Measurements from ENCODE around the gene ATP8B1. TPM values are rescaled to one million over a fixed set of nuclear protein-coding genes. Genes with fewer than 3 reads are reported as not detected.

Gene ATP8B1
- total and polyA plus RNA-seq, 2 donors (not counting 3 experiments of a cell fraction or from before 2014, with no cell fraction given): 49.3 to 100 TPM

DNA sequence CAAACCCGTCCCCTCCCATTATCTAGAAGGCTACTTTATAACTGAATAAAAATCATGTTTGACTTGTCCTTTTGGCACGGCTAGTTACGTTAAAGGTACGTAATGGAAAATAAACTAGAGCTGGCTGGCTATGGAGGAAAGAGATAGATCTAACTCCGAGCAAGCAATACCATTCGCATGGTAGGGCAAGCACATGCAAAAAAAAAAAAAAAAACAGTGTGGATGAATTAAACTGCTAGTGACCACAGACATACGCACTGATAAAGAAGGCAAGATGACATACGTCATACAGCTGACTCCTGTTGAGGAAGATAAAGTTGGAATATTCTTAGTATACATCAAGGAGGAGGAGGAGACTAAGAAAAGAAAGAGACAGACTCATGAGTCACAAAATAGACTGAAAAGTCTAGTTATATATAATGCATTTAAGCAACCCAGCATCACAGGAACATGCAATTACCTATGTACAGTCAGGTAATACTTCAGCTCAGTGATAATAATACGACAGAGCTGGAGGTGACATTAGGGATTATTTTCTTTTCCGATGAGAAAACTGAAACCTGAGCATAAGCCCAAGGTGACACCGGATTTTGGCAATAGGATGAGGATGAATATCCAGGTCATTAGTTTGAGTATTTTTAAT is 143.5 kb downstream of the ATP8B1 start:
- Histone ChIP-seq H3K4me2 (ENCODE audit: insufficient read depth, low read length) (no peak overlapping the region), H3K27me3 (ENCODE audit: control insufficient read depth in 2 of 2, insufficient read depth in 2 of 2, low read length in 2 of 2) (no peaks in the 10 kb centered on the region), H3K4me3 (replicated peaks in 1 of 3; ENCODE audit: insufficient read depth in 1 of 3, low read depth in 1 of 3, low read length in 3 of 3) (no peak overlapping the region), H3K9ac (replicated peaks; ENCODE audit: extremely low read depth, insufficient read depth, low read length) (no peak overlapping the region), H3K27ac (ENCODE audit: insufficient read depth, low read depth, low read length) (no peak overlapping the region), H4K20me1 (replicated peaks; ENCODE audit: control insufficient read depth, extremely low read depth, insufficient read depth, low read length) (no peaks in the 10 kb centered on the region), H3K9me1 (replicated peaks; ENCODE audit: control insufficient read depth, extremely low read depth, insufficient read depth, low read length) (no peaks in the 10 kb centered on the region), H3K79me2 (ENCODE audit: control insufficient read depth, insufficient read depth, low read length) (peaks cover 10% of the 10 kb centered on the region), H3K4me1 (ENCODE audit: control insufficient read depth, extremely low read depth, insufficient read depth, low read length) (peaks cover 9% of the 10 kb centered on the region), H3K9me3 (replicated peaks; ENCODE audit: control insufficient read depth, insufficient read depth, low read length) (no peaks in the 10 kb centered on the region), H3K36me3 (ENCODE audit: control insufficient read depth in 2 of 2, extremely low read depth in 1 of 2, insufficient read depth in 2 of 2, low read length in 2 of 2) (peaks cover 12 to 28% of the 10 kb centered on the region in 2 experiments), H2AFZ (ENCODE audit: low read depth, low read length) (no peak overlapping the region)
- TF ChIP-seq POLR2A (IDR thresholded peaks at IDR 0.05; ENCODE audit: low read depth, low read length): no peak
- TF ChIP-seq FOS (IDR thresholded peaks at IDR 0.05; ENCODE audit: borderline replicate concordance, insufficient read depth, low read length): no peak
- no peak for TF ChIP-seq GATA2 (IDR thresholded peaks at IDR 0.05; ENCODE audit: insufficient read depth, insufficient read length, low read depth, low read length)
- no peak for TF ChIP-seq MYC (IDR thresholded peaks at IDR 0.05; ENCODE audit: low read depth, low read length)
- no peak for TF ChIP-seq POLR2AphosphoS5 (IDR thresholded peaks at IDR 0.05; ENCODE audit: insufficient read depth, low read depth, low read length)
- no peak for TF ChIP-seq EZH2 (IDR thresholded peaks at IDR 0.05; ENCODE audit: borderline replicate concordance, low read depth, low read length, severe bottlenecking)
- no peak for TF ChIP-seq JUN (IDR thresholded peaks at IDR 0.05; ENCODE audit: borderline replicate concordance, insufficient read depth, insufficient read length, low read depth)
- TF ChIP-seq, protein P1, sequence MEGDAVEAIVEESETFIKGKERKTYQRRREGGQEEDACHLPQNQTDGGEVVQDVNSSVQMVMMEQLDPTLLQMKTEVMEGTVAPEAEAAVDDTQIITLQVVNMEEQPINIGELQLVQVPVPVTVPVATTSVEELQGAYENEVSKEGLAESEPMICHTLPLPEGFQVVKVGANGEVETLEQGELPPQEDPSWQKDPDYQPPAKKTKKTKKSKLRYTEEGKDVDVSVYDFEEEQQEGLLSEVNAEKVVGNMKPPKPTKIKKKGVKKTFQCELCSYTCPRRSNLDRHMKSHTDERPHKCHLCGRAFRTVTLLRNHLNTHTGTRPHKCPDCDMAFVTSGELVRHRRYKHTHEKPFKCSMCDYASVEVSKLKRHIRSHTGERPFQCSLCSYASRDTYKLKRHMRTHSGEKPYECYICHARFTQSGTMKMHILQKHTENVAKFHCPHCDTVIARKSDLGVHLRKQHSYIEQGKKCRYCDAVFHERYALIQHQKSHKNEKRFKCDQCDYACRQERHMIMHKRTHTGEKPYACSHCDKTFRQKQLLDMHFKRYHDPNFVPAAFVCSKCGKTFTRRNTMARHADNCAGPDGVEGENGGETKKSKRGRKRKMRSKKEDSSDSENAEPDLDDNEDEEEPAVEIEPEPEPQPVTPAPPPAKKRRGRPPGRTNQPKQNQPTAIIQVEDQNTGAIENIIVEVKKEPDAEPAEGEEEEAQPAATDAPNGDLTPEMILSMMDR (IDR thresholded peaks at IDR 0.05; ENCODE audit: extremely low read depth in 1 of 2, insufficient read depth in 1 of 2, low read depth in 1 of 2, low read length in 2 of 2): no peak
- TF ChIP-seq, protein P2, sequence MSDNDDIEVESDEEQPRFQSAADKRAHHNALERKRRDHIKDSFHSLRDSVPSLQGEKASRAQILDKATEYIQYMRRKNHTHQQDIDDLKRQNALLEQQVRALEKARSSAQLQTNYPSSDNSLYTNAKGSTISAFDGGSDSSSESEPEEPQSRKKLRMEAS (IDR thresholded peaks at IDR 0.05; ENCODE audit: insufficient read depth, insufficient read length): no peak
- dilution Hi-C loops (cut with MboI; ENCODE audit: extremely low pct_ligation_motif_present, low sequenced_read_pairs): no loop called here
- no TSS peak for BruUV-seq (replicated peaks)
- CTCF ChIA-PET: interaction anchor here (1.1 kb wide), 1 partner anchor 10 kb away, joined by 4 read pairs; no protein-coding TSS in a partner anchor
- no peak for FAIRE-seq
- intact Hi-C loops (cut with micrococcal nuclease): no loop called here
- no peak for DNase-seq (ENCODE audit: low read depth, low spot score)
- POLR2A ChIA-PET: no interaction called here

Data from endothelial cell of umbilical vein (primary cell).